ENCODE measurements around the gene RNF103.
"Not testable (repeated sequence)": the region's sequence is repeated elsewhere in the genome, so short reads cannot be mapped to it uniquely, and the experiment has no call there.

Gene RNF103, protein sequence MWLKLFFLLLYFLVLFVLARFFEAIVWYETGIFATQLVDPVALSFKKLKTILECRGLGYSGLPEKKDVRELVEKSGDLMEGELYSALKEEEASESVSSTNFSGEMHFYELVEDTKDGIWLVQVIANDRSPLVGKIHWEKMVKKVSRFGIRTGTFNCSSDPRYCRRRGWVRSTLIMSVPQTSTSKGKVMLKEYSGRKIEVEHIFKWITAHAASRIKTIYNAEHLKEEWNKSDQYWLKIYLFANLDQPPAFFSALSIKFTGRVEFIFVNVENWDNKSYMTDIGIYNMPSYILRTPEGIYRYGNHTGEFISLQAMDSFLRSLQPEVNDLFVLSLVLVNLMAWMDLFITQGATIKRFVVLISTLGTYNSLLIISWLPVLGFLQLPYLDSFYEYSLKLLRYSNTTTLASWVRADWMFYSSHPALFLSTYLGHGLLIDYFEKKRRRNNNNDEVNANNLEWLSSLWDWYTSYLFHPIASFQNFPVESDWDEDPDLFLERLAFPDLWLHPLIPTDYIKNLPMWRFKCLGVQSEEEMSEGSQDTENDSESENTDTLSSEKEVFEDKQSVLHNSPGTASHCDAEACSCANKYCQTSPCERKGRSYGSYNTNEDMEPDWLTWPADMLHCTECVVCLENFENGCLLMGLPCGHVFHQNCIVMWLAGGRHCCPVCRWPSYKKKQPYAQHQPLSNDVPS

DNA sequence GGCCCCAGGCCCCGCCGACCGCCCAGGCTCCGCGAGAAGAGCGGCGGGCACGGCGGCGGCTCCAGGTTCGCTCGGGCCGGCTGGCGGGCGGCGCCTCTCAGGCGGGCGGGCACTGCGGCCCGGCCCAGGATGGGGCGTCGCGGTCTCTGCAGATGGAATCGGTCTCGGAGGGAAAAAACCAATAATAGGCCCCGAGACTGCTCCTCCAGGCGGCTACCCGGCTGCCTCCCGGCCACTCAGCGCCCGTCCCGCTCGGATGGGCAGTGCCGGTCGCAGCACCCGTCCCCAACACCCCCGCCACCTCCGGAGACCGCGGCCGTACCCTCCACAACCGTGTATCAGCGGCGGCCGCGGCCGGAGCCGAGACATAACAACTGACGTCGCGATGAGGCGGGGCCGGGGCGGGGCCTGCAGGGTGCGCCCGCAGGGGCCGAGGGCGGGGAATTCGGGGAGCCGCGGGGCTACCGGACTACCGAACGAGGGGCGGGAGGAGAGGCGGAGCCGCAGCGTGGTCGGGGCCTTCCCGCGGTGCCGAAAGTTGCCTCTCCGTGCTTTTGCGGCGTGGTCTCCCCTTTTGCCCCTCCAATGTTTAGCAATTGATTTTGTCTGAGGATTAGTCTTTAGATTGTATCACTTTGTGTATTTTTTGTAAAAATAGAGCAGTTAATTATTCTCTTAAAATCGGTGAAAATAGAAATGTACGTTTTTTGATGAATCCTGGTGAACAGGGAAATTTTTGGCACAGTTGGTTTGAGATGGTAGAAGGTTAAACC is at the start of gene RNF103:
RNF103 (minus strand) TSS at position 372 of the 773 bp plus-strand sequence. CDS start 979 bp downstream, outside the sequence.
- peaks cover 26% of the 10 kb centered on the region for H3K27me3 Mint-ChIP-seq (ENCODE audit: low read depth)
- H3K9me3 Mint-ChIP-seq = no peaks in the 10 kb centered on the region
- H3K36me3 Mint-ChIP-seq (ENCODE audit: low read depth) = peaks cover 18% of the 10 kb centered on the region
- H3K4me3 Mint-ChIP-seq = peak within 1 kb of the TSS; percentile 94
- peak within 1 kb of the TSS; percentile 98 for H3K27ac Mint-ChIP-seq
- peaks cover 29% of the 10 kb centered on the region for H3K4me1 Mint-ChIP-seq (ENCODE audit: low read depth)

DNA sequence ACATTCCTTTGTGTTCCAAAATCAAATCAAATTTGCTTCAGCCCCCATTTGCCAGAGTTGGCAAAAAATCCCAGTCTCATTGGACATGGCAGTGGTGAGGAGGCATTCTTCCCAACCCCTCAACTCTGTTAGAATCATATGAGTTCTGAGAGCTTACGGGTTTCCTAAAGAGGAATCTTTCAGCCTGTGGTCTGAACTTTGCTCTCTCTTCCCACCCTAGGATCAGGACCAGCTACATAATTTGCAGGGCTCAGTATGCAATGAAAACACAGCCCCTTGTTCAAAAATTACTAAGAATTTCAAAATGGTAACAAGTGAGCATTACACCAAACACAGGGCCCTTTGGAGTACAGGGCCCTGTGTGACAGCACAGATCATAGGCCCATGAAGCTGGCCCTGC is 49.3 kb upstream of the RNF103 start:
- peaks cover 3% of the 10 kb centered on the region for H3K27me3 Mint-ChIP-seq (ENCODE audit: low read depth)
- no peaks in the 10 kb centered on the region for H3K36me3 Mint-ChIP-seq (ENCODE audit: low read depth)
- H3K9me3 Mint-ChIP-seq = no peaks in the 10 kb centered on the region
- no peaks in the 10 kb centered on the region for H3K4me1 Mint-ChIP-seq (ENCODE audit: low read depth)
- H3K4me3 Mint-ChIP-seq = no peak overlapping the region
- no peak overlapping the region for H3K27ac Mint-ChIP-seq

DNA sequence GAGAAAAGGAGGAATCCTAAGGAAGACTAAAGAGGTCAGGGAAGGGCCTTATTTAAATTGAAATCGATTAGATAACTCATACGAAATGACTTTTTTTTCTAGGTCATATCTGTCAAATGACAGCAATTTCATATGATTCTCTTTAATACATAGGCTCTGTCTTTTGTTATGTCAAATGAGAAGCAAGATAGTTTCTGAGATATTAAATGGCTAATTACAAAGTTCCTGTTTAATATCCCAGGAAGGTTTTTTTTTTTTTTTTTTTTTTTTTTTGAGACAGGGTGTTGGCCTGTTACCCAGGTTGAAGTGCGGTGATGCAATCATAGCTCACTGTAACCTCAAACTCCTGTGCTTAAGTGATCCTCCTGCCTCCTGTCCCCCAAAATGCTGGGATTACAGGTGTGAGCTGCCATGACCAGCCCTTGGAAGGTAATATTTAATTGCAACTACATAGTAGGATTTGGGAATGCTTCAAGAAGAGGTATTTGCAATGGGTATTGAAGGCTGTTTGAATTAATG is 48.4 kb upstream of the RNF103 start:
- Mint-ChIP-seq H3K4me3 (no peak overlapping the region), H3K27me3 (ENCODE audit: low read depth) (no peaks in the 10 kb centered on the region), H3K9me3 (peaks cover 7% of the 10 kb centered on the region), H3K36me3 (ENCODE audit: low read depth) (no peaks in the 10 kb centered on the region), H3K27ac (no peak overlapping the region), H3K4me1 (ENCODE audit: low read depth) (no peaks in the 10 kb centered on the region)

DNA sequence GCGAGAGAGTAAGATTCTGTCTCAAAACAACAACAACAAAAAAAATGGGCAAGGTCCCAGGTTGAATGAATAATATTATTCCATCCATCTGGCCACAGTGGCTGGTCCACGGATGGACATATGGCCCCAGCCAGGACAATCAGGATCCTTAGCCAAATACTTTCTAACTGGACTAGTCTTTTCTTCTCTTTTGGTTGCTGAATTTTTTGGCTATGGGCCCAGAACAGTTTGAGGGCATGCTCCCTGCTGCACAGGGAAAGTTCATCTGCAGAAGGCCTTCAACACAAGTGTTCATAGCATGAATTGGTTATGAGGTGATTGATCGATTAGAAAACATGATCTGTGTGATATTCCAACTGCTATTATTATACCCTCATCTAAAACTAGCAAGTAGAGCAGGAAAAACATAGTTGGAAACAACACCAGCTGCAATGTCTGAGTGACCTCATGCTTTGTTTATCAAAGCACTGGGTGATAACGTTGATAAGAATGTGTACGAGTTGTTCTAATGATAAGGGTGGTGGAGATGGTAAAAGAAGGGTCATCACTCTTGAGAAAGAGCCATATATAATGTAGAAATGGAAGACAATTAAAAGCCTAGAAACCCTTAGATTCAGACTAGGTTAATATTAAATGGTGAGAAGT is 47.8 kb upstream of the RNF103 start:
- Mint-ChIP-seq H3K4me3 (no peak overlapping the region), H3K9me3 (peaks cover 7% of the 10 kb centered on the region), H3K27ac (no peak overlapping the region), H3K27me3 (ENCODE audit: low read depth) (no peaks in the 10 kb centered on the region), H3K4me1 (ENCODE audit: low read depth) (no peaks in the 10 kb centered on the region), H3K36me3 (ENCODE audit: low read depth) (no peaks in the 10 kb centered on the region)

DNA sequence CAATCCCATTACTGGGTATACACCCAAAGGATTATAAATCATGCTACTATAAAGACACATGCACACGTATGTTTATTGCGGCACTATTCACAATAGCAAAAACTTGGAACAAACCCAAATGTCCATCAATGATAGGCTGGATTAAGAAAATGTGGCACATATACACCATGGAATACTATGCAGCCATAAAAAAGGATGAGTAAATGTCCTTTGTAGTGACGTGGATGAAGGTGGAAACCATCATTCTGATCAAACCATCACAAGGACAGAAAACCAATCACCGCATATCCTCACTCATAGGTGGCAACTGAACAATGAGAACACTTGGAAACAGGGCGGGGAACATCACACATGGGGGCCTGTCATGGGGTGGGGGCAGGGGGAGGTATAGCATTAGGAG is 45.7 kb upstream of the RNF103 start:
- H3K9me3 Mint-ChIP-seq; H3K36me3 Mint-ChIP-seq (ENCODE audit: low read depth); H3K27me3 Mint-ChIP-seq (ENCODE audit: low read depth); H3K4me1 Mint-ChIP-seq (ENCODE audit: low read depth); H3K27ac Mint-ChIP-seq; H3K4me3 Mint-ChIP-seq: not testable (repeated sequence)

DNA sequence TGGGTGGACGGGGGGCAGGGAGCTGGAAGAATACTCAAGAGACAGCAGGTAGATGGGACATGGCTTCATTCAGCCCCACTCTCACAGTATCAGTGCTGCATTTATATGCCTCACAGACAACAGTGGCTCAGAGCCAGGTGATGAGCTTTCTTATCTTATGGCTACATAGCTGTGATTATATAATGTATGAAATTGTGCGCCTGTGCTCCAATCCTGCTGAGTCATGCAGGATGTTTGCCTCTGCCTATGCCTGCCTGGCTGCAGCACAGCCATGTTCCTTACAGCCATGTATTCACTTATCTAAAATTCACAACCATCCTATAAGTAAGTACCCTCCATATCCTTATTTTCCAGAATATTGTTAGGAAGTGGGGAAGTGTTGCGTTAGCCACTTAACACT is 37.7 kb upstream of the RNF103 start:
- Mint-ChIP-seq H3K27ac (no peak overlapping the region), H3K36me3 (ENCODE audit: low read depth) (no peaks in the 10 kb centered on the region), H3K4me1 (ENCODE audit: low read depth) (no peaks in the 10 kb centered on the region), H3K9me3 (peaks cover 16% of the 10 kb centered on the region), H3K27me3 (ENCODE audit: low read depth) (no peaks in the 10 kb centered on the region), H3K4me3 (no peak overlapping the region)

DNA sequence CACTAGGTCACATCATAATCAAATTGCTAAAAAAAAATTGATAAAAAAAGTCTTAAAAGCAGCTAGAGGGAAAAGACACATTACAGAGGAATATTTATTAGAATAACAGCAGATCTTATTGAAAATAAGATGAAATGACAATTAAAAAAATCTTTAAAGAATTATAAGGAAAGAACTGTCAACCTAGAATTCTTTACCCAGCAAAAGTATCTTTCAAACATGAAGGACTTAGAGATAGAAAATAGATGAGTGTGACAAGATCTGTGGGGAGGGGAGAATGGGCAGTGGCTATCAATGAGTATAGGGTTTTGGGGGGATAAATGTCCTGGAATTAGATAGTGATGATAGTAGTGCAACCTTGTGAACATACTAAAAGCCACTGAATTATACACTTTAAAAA is 26.5 kb upstream of the RNF103 start:
- Mint-ChIP-seq H3K4me1 (ENCODE audit: low read depth) (no peaks in the 10 kb centered on the region), H3K27ac (no peak overlapping the region), H3K36me3 (ENCODE audit: low read depth) (no peaks in the 10 kb centered on the region), H3K4me3 (no peak overlapping the region), H3K27me3 (ENCODE audit: low read depth) (peaks cover 5% of the 10 kb centered on the region), H3K9me3 (peaks cover 18% of the 10 kb centered on the region)

DNA sequence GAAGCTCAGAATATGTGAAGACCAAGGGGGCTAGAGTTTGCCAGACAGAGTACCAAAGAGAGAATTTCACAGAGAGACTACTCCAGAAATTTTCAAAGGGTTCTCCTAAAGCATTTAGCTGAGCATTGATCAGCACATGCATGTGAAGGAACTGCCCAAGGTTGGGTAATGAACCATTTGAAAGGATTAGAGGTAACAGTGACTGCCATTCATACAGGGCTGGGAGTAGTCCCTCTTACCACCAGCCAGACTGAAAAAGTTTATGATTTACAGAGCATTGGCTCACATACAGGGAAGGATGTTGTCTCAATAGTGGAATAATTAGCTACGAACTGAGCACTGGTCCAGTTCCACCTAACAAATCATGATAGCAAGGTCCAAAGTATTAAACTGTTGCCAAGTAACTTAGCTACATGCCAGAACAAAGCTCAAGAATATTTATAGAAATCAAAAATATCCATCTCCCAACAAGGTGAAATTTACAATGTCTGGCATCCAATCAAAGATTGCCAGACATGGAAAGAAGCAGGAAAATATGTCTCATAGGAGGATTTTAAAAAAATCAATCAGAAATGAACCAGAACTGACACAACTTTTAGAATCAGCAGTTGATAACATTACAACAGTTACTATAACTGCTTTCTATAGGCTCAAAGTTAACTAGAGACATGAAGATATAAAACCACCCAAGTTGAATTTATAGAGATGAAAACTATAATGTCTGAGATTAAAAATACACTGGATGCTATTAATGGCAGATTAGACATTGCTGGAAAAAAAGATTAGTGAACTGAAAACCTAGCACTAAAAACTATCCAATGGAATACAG is 25.7 kb upstream of the RNF103 start:
- peaks cover 5% of the 10 kb centered on the region for H3K27me3 Mint-ChIP-seq (ENCODE audit: low read depth)
- H3K27ac Mint-ChIP-seq = no peak overlapping the region
- no peaks in the 10 kb centered on the region for H3K4me1 Mint-ChIP-seq (ENCODE audit: low read depth)
- peaks cover 18% of the 10 kb centered on the region for H3K9me3 Mint-ChIP-seq
- H3K4me3 Mint-ChIP-seq = no peak overlapping the region
- H3K36me3 Mint-ChIP-seq (ENCODE audit: low read depth) = no peaks in the 10 kb centered on the region

DNA sequence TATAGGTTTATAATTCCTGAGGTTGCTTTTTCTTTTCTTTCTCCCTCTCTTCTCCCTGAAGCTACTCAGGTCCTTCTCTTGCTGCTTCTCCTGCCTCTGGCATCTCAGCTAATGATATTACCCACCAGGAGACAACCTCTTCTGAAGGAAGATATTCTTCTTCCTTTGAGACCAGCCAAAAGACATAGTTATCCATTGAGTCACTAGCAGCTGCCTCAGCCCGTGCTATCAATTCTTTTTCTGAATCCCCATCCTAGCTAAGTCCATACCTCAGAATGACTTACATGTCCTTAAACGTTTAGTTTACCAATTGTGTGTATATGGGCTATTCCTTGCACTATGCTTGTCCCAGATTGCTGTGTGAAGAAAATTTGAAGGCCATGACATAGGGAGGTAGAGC is 25.0 kb upstream of the RNF103 start:
- peaks cover 18% of the 10 kb centered on the region for H3K9me3 Mint-ChIP-seq
- H3K4me3 Mint-ChIP-seq = no peak overlapping the region
- no peak overlapping the region for H3K27ac Mint-ChIP-seq
- peaks cover 5% of the 10 kb centered on the region for H3K27me3 Mint-ChIP-seq (ENCODE audit: low read depth)
- no peaks in the 10 kb centered on the region for H3K36me3 Mint-ChIP-seq (ENCODE audit: low read depth)
- no peaks in the 10 kb centered on the region for H3K4me1 Mint-ChIP-seq (ENCODE audit: low read depth)

DNA sequence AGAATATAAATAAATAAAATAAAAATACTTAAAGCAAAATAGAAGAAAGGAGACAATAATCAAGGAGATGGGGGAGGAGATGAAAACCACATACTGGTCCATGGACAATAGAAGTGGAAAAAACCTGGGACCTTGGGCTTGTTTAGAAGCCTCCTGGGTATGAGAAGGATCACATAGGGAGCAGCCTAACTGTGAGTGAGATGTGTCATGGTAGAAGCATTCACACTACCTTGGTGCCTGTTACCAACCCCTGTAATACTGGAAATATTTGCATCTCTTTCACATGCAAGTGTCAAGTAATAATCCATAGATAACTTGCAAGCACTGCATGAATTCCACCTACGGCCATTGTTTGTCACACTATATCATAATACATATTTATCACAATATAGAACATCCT is 23.2 kb upstream of the RNF103 start:
- peaks cover 8% of the 10 kb centered on the region for H3K27me3 Mint-ChIP-seq (ENCODE audit: low read depth)
- H3K4me1 Mint-ChIP-seq (ENCODE audit: low read depth) = no peaks in the 10 kb centered on the region
- H3K27ac Mint-ChIP-seq = no peak overlapping the region
- H3K4me3 Mint-ChIP-seq = no peak overlapping the region
- H3K36me3 Mint-ChIP-seq (ENCODE audit: low read depth) = no peaks in the 10 kb centered on the region
- H3K9me3 Mint-ChIP-seq = peaks cover 18% of the 10 kb centered on the region

DNA sequence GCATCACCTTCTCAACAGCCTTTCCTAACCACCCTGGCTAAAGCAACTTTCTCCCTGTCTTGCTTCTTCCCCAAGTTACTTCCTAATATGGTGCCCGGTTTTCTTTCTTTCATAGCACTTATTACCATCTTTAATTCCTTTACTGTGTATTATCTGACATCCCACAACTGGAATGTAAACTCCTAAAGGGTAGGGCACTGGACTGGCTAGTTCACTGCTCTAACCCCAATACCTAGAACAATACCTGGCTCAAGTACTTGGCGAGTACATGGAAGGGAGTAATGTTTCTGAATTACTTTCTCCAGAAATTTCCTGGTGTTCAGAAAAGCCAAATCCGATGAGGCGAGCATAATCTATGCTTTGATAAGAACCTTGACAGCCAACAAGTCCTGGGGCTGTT is 22.7 kb upstream of the RNF103 start:
- H3K36me3 Mint-ChIP-seq (ENCODE audit: low read depth) = no peaks in the 10 kb centered on the region
- H3K4me1 Mint-ChIP-seq (ENCODE audit: low read depth) = no peaks in the 10 kb centered on the region
- H3K27ac Mint-ChIP-seq = no peak overlapping the region
- peaks cover 18% of the 10 kb centered on the region for H3K9me3 Mint-ChIP-seq
- no peak overlapping the region for H3K4me3 Mint-ChIP-seq
- peaks cover 8% of the 10 kb centered on the region for H3K27me3 Mint-ChIP-seq (ENCODE audit: low read depth)

DNA sequence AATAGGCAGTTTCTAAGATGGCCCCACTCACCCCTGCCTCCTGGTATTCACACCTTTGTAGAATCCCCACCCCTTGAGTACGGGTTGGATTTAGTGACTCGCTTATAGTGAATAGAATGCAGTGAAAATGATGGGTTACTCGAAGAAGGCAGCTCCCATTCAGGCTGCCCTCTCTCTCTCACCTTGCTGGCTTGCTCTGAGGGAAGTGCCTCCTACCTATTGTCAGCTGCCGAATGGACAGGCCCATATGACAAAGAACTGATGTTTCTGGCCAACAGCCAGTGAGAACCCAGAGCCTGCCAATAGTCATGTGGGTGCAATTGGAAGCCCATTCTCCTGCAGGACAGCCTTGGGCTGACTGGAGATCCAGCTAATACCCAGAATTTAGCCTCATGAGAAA is 22.1 kb upstream of the RNF103 start:
- no peaks in the 10 kb centered on the region for H3K36me3 Mint-ChIP-seq (ENCODE audit: low read depth)
- H3K4me3 Mint-ChIP-seq = no peak overlapping the region
- no peaks in the 10 kb centered on the region for H3K4me1 Mint-ChIP-seq (ENCODE audit: low read depth)
- peaks cover 18% of the 10 kb centered on the region for H3K9me3 Mint-ChIP-seq
- no peak overlapping the region for H3K27ac Mint-ChIP-seq
- H3K27me3 Mint-ChIP-seq (ENCODE audit: low read depth) = peaks cover 8% of the 10 kb centered on the region

DNA sequence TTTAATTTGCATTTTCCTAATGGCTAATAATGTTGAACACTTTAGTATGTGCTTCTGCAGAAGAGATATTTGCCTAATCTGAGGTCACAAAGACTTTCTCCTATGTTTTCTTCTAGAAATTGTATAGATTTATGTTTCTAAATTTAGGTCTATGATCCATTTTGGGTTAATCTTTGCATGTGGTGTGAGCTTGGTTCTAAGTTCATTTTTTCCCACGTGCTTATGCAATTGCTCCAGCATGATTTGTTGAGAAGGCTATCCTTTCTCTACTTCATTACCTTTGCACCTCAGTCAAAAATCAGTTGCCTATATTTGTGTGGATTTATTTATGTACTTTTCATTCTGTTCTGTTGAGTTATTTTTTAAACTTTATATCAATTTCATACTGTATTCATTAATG is 15.0 kb upstream of the RNF103 start:
- peaks cover 21% of the 10 kb centered on the region for H3K27me3 Mint-ChIP-seq (ENCODE audit: low read depth)
- H3K9me3 Mint-ChIP-seq = peaks cover 8% of the 10 kb centered on the region
- no peaks in the 10 kb centered on the region for H3K4me1 Mint-ChIP-seq (ENCODE audit: low read depth)
- H3K4me3 Mint-ChIP-seq = no peak overlapping the region
- no peak overlapping the region for H3K27ac Mint-ChIP-seq
- H3K36me3 Mint-ChIP-seq (ENCODE audit: low read depth) = no peaks in the 10 kb centered on the region

Measured in T-helper 1 cell treated with Interleukin-12 subunit alpha and Interleukin-12 subunit beta and Interleukin-4 antibody, amounts not matched to agents 30 μg/mL and 1 μg/mL, for 36 hours (primary cell).